ENCODE results near the gene ING4. TPM values are rescaled to one million over a fixed set of nuclear protein-coding genes. Genes with fewer than 3 reads are reported as not detected.

Gene ING4
- total and polyA plus RNA-seq, 12 donors = 22.6 to 87.6 (median 41.3) TPM

DNA sequence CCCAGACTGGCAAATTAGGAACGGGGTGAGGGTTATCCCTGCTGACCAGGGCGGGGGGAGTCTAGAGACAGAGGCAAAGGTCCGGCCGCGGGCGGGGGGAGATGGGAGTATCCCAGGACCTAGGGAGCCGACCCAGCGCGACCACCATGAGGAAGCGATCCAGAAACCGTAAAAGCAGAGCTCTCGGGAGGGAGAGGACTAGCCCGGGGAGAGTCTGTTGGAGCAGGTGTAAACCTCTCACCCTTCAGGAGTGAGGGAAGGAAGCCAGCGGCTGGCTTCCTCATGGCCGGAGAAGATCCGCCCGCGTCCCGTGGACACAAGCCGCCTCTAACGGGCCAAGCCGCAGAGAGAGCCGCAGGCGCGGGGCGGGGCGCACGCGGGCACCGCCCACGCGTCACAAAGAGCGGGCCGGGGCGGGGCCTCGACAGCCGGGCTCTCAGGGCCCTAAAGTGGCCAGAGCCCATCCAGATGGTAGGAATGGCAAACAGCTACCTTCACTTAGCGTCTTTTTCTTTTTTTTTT, 15.8 kb downstream of the ING4 start, which contains the start of gene ACRBP:
Gene ACRBP, minus strand, starts transcription at position 350 of the 522 bp plus-strand sequence. Its CDS starts 66 bp downstream, at position 284.
- H3K27me3 ChIP-seq = no peaks in the 10 kb centered on the region
- no peaks in the 10 kb centered on the region for H3K9me3 ChIP-seq (replicated peaks in 1 of 3)
- intact Hi-C loops (cut with DNase I) = no loop called here
- DNase-seq = peak; percentile 74 to 85 (median 75)
- H3K27ac ChIP-seq = peak within 1 kb of the TSS in 2 of 5 donors; percentile 41 to 49
- peaks cover 0 to 25% of the 10 kb centered on the region in 2 donors for H3K36me3 ChIP-seq (replicated peaks in 1 of 2)
- H3K4me3 ChIP-seq = peak within 1 kb of the TSS in 2 of 4 donors; percentile 15 to 54
- no peaks in the 10 kb centered on the region for H3K4me1 ChIP-seq (replicated peaks in 1 of 2)
- TF ChIP-seq CTCF (IDR thresholded peaks at IDR 0.05) (no peak), POLR2A (IDR thresholded peaks at IDR 0.05) (peak in 1 of 2 donors; percentile 15)
- 3 to 6% (median 4%) methylated on average over 25 to 38 of the region's 38 CpGs for WGBS, 4 donors

GRCh38 chr12:6646276-6647082, 16.4 kb downstream of the ING4 start:
- Histone ChIP-seq H3K36me3 (replicated peaks in 1 of 2) (peaks cover 0 to 21% of the 10 kb centered on the region in 2 donors), H3K9me3 (replicated peaks in 1 of 3) (no peaks in the 10 kb centered on the region), H3K27me3 (no peaks in the 10 kb centered on the region), H3K4me3 (peak overlapping the region in 2 of 4 donors; percentile 15 to 54), H3K4me1 (replicated peaks in 1 of 2) (no peaks in the 10 kb centered on the region), H3K27ac (peak overlapping the region in 2 of 5 donors; percentile 41 to 49)
- DNase-seq = peak in 1 of 7 donors; percentile 23
- intact Hi-C loops (cut with DNase I) = no loop called here
- TF ChIP-seq CTCF (IDR thresholded peaks at IDR 0.05) = no peak
- TF ChIP-seq POLR2A (IDR thresholded peaks at IDR 0.05) = no peak
- WGBS, 4 donors = 55 to 93% (median 59%) methylated on average over 10 to 28 of the region's 28 CpGs

GRCh38 chr12:6644903-6645302, 18.0 kb downstream of the ING4 start:
- Histone ChIP-seq H3K9me3 (replicated peaks in 1 of 3) (no peaks in the 10 kb centered on the region), H3K36me3 (replicated peaks in 1 of 2) (peaks cover 0 to 6% of the 10 kb centered on the region in 2 donors), H3K27me3 (no peaks in the 10 kb centered on the region), H3K27ac (peak overlapping the region in 2 of 5 donors; percentile 41 to 62), H3K4me1 (replicated peaks in 1 of 2) (no peaks in the 10 kb centered on the region), H3K4me3 (no peak overlapping the region)
- WGBS, 4 donors = 35 to 39% (median 37%) methylated on average over 3 to 5 of the region's 5 CpGs
- intact Hi-C loops (cut with DNase I) = no loop called here
- TF ChIP-seq POLR2A (IDR thresholded peaks at IDR 0.05) = no peak
- peak in 1 of 6 experiments; percentile 17 for TF ChIP-seq CTCF (IDR thresholded peaks at IDR 0.05)
- DNase-seq = peak in 1 of 7 donors; percentile 18

DNA sequence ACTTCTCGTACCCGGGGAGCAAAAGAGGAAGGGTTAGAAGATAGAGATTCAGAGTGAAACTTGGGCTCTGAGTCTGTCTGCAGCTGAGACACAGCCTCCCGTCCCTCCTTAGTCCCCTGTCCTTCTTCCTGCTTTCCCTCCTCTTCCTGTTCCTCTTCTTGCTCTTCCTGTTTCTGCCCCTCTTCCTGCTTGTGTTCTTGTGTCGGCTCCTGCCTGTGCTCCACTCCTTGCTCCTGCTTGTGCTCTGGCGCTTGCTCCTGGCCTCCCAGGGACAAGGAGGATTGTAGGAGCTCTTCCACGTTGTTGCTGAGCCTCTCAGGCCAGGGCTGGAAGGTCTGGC, 18.7 kb downstream of the ING4 start:
- DNase-seq = peak in 2 of 7 donors; percentile 29 to 36
- TF ChIP-seq CTCF (IDR thresholded peaks at IDR 0.05) = no peak
- no peak for TF ChIP-seq POLR2A (IDR thresholded peaks at IDR 0.05)
- H3K9me3 ChIP-seq (replicated peaks in 1 of 3) = no peaks in the 10 kb centered on the region
- no peaks in the 10 kb centered on the region for H3K4me1 ChIP-seq (replicated peaks in 1 of 2)
- intact Hi-C loops (cut with DNase I) = no loop called here
- peak overlapping the region in 2 of 5 donors; percentile 41 to 86 for H3K27ac ChIP-seq
- peaks cover 0 to 4% of the 10 kb centered on the region in 2 donors for H3K36me3 ChIP-seq (replicated peaks in 1 of 2)
- H3K4me3 ChIP-seq = no peak overlapping the region
- 52 to 64% (median 61%) methylated on average over 6 of the region's 6 CpGs for WGBS, 4 donors
- no peaks in the 10 kb centered on the region for H3K27me3 ChIP-seq

All from adrenal gland (tissue), 12 donors.